GM23338 (cell line): ENCODE measurements around the gene JAG2. TPM values are rescaled to one million over a fixed set of nuclear protein-coding genes. Genes with fewer than 3 reads are reported as not detected.

ENCODE experiments used
- ATAC-seq: fragments of 200-7000 bp; cut with Tn5 transposase; 3 replicates; pipeline ENCODE4 v1.9.1; 2020
- DNase-seq: peaks from one replicate; pipeline ENCODE4 v3.0.0-alpha.2; 2015; ENCODE audit warnings: low spot score
- H2AFZ ChIP-seq: fragments of 200-600 bp; sonication (generic); 2 replicates; pipeline ENCODE4 v1.8.0; 2016; ENCODE audit warnings: antibody characterized with exemption, mild to moderate bottlenecking, moderate library complexity
- H3F3A ChIP-seq: fragments of 200-600 bp; sonication (generic); replicated peaks from 2 replicates; pipeline ENCODE4 v1.8.0; 2017; ENCODE audit warnings: antibody characterized with exemption, mixed run types, low read depth
- H3K27ac ChIP-seq: fragments of 200-600 bp; sonication (generic); 2 replicates; pipeline ENCODE4 v1.6.1; 2016; ENCODE audit warnings: low read depth
- H3K27me3 ChIP-seq: fragments of 200-600 bp; sonication (generic); 2 replicates; pipeline ENCODE4 v1.8.0; 2016; ENCODE audit warnings: mild to moderate bottlenecking, mixed run types, moderate library complexity; ENCODE audit not compliant: insufficient read depth
- H3K36me3 ChIP-seq: fragments of 200-600 bp; sonication (generic); 2 replicates; pipeline ENCODE4 v1.8.0; 2016; ENCODE audit warnings: mild to moderate bottlenecking; ENCODE audit not compliant: insufficient read depth
- H3K4me1 ChIP-seq: fragments of 200-600 bp; sonication (generic); 2 replicates; pipeline ENCODE4 v1.8.0; 2016; ENCODE audit warnings: mild to moderate bottlenecking, moderate library complexity; ENCODE audit not compliant: insufficient read depth
- H3K4me2 ChIP-seq: fragments of 200-600 bp; sonication (generic); 2 replicates; pipeline ENCODE4 v1.7.1; 2017; ENCODE audit warnings: mixed run types
- H3K4me3 ChIP-seq: fragments of 200-600 bp; sonication (generic); 2 replicates; pipeline ENCODE4 v1.6.1; 2016; ENCODE audit warnings: mixed run types
- H3K79me2 ChIP-seq: fragments of 200-600 bp; sonication (generic); replicated peaks from 2 replicates; pipeline ENCODE4 v1.8.0; 2017; ENCODE audit warnings: mild to moderate bottlenecking; ENCODE audit not compliant: insufficient read depth
- H3K9me2 ChIP-seq: fragments of 200-600 bp; sonication (generic); 2 replicates; pipeline ENCODE4 v1.8.0; 2017; ENCODE audit not compliant: insufficient read depth
- H4K20me1 ChIP-seq: fragments of 200-600 bp; sonication (generic); replicated peaks from 2 replicates; pipeline ENCODE4 v1.8.0; 2017; ENCODE audit warnings: mild to moderate bottlenecking; ENCODE audit not compliant: insufficient read depth
- H3K27ac Mint-ChIP-seq: 2 replicates; pipeline ENCODE4 v1.8.0; 2020; ENCODE audit warnings: inconsistent platforms, mild to moderate bottlenecking, moderate library complexity, mixed read lengths
- H3K27me3 Mint-ChIP-seq: 3 replicates; pipeline ENCODE4 v1.8.0; 2022; ENCODE audit warnings: low read depth, mild to moderate bottlenecking, moderate library complexity, mixed read lengths, inconsistent platforms; ENCODE audit not compliant: insufficient read depth, poor library complexity
- H3K36me3 Mint-ChIP-seq: 3 replicates; pipeline ENCODE4 v1.8.0; 2021; ENCODE audit warnings: low read depth, mild to moderate bottlenecking, inconsistent platforms, moderate library complexity, mixed read lengths
- H3K4me1 Mint-ChIP-seq: 3 replicates; pipeline ENCODE4 v1.8.0; 2020; ENCODE audit warnings: mild to moderate bottlenecking, inconsistent platforms, mixed read lengths
- H3K4me3 Mint-ChIP-seq: 3 replicates; pipeline ENCODE4 v1.8.0; 2021; ENCODE audit warnings: moderate library complexity, mild to moderate bottlenecking, inconsistent platforms, mixed read lengths
- H3K9me3 Mint-ChIP-seq: 3 replicates; pipeline ENCODE4 v1.8.0; 2020; ENCODE audit warnings: moderate library complexity, mild to moderate bottlenecking, inconsistent platforms, mixed read lengths
- CTCF ChIP-seq, 2 experiments: fragments of 200-600 bp in 1 of 2; sonication (generic) in 1 of 2; conservative IDR thresholded peaks; 2 replicates each; pipeline versions ENCODE4 v1.5.1 to v1.6.1; 2016 to 2017; ENCODE audit warnings: antibody characterized with exemption in 2 of 2, low read depth in 2 of 2, mild to moderate bottlenecking in 2 of 2, moderate library complexity in 1 of 2
- NANOG ChIP-seq: IDR thresholded peaks from 2 replicates; pipeline ENCODE4 v1.6.1; 2016; ENCODE audit warnings: antibody characterized with exemption, borderline replicate concordance
- POLR2AphosphoS5 ChIP-seq: IDR thresholded peaks from 2 replicates; pipeline ENCODE4 v1.6.1; 2016; ENCODE audit warnings: antibody characterized with exemption, low read depth
- REST ChIP-seq: IDR thresholded peaks from one replicate; pipeline ENCODE4 v1.6.1; 2018; ENCODE audit warnings: antibody characterized with exemption; ENCODE audit not compliant: unreplicated experiment
- ZNF114 ChIP-seq: fragments of 250-450 bp; sonication (Bioruptor Pico); IDR thresholded peaks from 2 replicates; pipeline ENCODE4 v1.5.0; 2020; ENCODE audit warnings: mild to moderate bottlenecking, moderate library complexity
- ZNF462 ChIP-seq: fragments of 250-450 bp; sonication (Bioruptor Pico); IDR thresholded peaks from 2 replicates; pipeline ENCODE4 v1.5.0; 2020; ENCODE audit warnings: mild to moderate bottlenecking, moderate library complexity
- polyA plus RNA-seq: library from polyadenylated mRNA; unstranded; fragments of >200 nt; fragmentation: Nextera tagmentation; extraction: Ambion mirVana; gene quantifications from 2 replicates; pipeline ENCODE4 v1.2.1, GENCODE V29; 2016
- total RNA-seq: library from RNA; depleted of rRNA; stranded (reverse); fragments of >200 nt; shearing (Covaris generic); gene quantifications from 2 replicates; pipeline ENCODE4 v1.2.3, GENCODE V29; 2014

The JAG2 gene
- total and polyA plus RNA-seq, 2 experiments from 2014 or later: 1.9 to 10.3 TPM

- H3K27ac Mint-ChIP-seq: no peak overlapping the region
- no peaks in the 10 kb centered on the region for H3F3A ChIP-seq
- H3K4me1 Mint-ChIP-seq: 0 out of 3 replicates have a peak, but pooled peaks cover 2% of the 10 kb centered on the region
- H3K4me2 ChIP-seq: no peak overlapping the region
- H3K9me2 ChIP-seq: no peaks in the 10 kb centered on the region
- DNase-seq: no peak
- TF ChIP-seq POLR2AphosphoS5 (no peak), CTCF (conservative IDR thresholded peaks at IDR 0.05; ENCODE audit: low read depth in 2 of 2) (no peak), ZNF114 (CRISPR knock-in tag) (no peak), REST (no peak), ZNF462 (CRISPR knock-in tag) (no peak), NANOG (no peak)
- no peak for ATAC-seq
- H3K27me3 Mint-ChIP-seq: peaks cover 9% of the 10 kb centered on the region
- H4K20me1 ChIP-seq: no peaks in the 10 kb centered on the region
- no peak overlapping the region for H3K4me3 Mint-ChIP-seq
- H3K36me3 ChIP-seq: no peaks in the 10 kb centered on the region
- no peaks in the 10 kb centered on the region for H3K27me3 ChIP-seq
- no peak overlapping the region for H2AFZ ChIP-seq
- H3K9me3 Mint-ChIP-seq: peaks cover 36% of the 10 kb centered on the region
- H3K4me3 ChIP-seq: no peak overlapping the region
- no peaks in the 10 kb centered on the region for H3K4me1 ChIP-seq
- H3K27ac ChIP-seq: no peak overlapping the region
- H3K79me2 ChIP-seq: no peaks in the 10 kb centered on the region
- H3K36me3 Mint-ChIP-seq: no peaks in the 10 kb centered on the region
These were observed 49.1 kb downstream of the JAG2 start for GRCh38 chr14:105119408-105120025.
